ENCODE data around the gene DYNLT4. TPM values are rescaled to one million over a fixed set of nuclear protein-coding genes. Genes with fewer than 3 reads are reported as not detected.

DYNLT4 gene
- total and polyA plus RNA-seq, 2 experiments from 2014 or later = 0.30 to 2.2 TPM

- Histone ChIP-seq H3K79me2 (peaks cover 17% of the 10 kb centered on the region), H3K27me3 (no peaks in the 10 kb centered on the region), H3K9me2 (replicated peaks; ENCODE audit: insufficient read depth) (no peaks in the 10 kb centered on the region), H3K4me3 (no peak overlapping the region), H3K9me3 (ENCODE audit: low read depth) (no peaks in the 10 kb centered on the region), H3K27ac (peak overlapping the region; percentile 100), H2AFZ (no peak overlapping the region), H3K4me1 (ENCODE audit: insufficient read depth) (peaks cover 48% of the 10 kb centered on the region), H3K4me2 (peak overlapping the region; percentile 75), H4K20me1 (ENCODE audit: insufficient read depth, poor library complexity, severe bottlenecking) (no peaks in the 10 kb centered on the region), H3K36me3 (replicated peaks; ENCODE audit: insufficient read depth, low read depth) (no peaks in the 10 kb centered on the region)
- 22% methylated on average over 15 of the region's 16 CpGs for WGBS (ENCODE audit: low lambda C conversion rate, missing lambda C conversion rate)
- no peak for TF ChIP-seq CTCF (IDR thresholded peaks at IDR 0.05; ENCODE audit: poor library complexity)
- TF ChIP-seq EZH2phosphoT487 (IDR thresholded peaks at IDR 0.05; ENCODE audit: low read depth, severe bottlenecking, unreplicated experiment) = no peak
- TF ChIP-seq EZH2 (IDR thresholded peaks at IDR 0.05; ENCODE audit: borderline replicate concordance) = no peak
- DNase-seq (ENCODE audit: low spot score) = peak; percentile 95
Observed at GRCh38 chr1:44807364-44808062, 362 bp upstream of the DYNLT4 start.

- Histone ChIP-seq H3K4me2 (no peak overlapping the region), H3K27ac (peak overlapping the region; percentile 100), H2AFZ (no peak overlapping the region), H3K79me2 (peaks cover 22% of the 10 kb centered on the region), H3K9me3 (ENCODE audit: low read depth) (no peaks in the 10 kb centered on the region), H3K4me1 (ENCODE audit: insufficient read depth) (peaks cover 43% of the 10 kb centered on the region), H3K27me3 (no peaks in the 10 kb centered on the region), H3K4me3 (no peak overlapping the region), H3K36me3 (replicated peaks; ENCODE audit: insufficient read depth, low read depth) (no peaks in the 10 kb centered on the region), H3K9me2 (replicated peaks; ENCODE audit: insufficient read depth) (no peaks in the 10 kb centered on the region), H4K20me1 (ENCODE audit: insufficient read depth, poor library complexity, severe bottlenecking) (no peaks in the 10 kb centered on the region)
- TF ChIP-seq EZH2phosphoT487 (IDR thresholded peaks at IDR 0.05; ENCODE audit: low read depth, severe bottlenecking, unreplicated experiment) = no peak
- TF ChIP-seq EZH2 (IDR thresholded peaks at IDR 0.05; ENCODE audit: borderline replicate concordance) = no peak
- no peak for TF ChIP-seq CTCF (IDR thresholded peaks at IDR 0.05; ENCODE audit: poor library complexity)
- 98% methylated on average over 52 of the region's 70 CpGs for WGBS (ENCODE audit: low lambda C conversion rate, missing lambda C conversion rate)
- peak; percentile 9 for DNase-seq (ENCODE audit: low spot score)
Observed at GRCh38 chr1:44806025-44806703, 987 bp downstream of the DYNLT4 start.

GRCh38 chr1:44805311-44806024 lies 1.7 kb downstream of the DYNLT4 start:
- peak; percentile 6 for DNase-seq (ENCODE audit: low spot score)
- TF ChIP-seq EZH2 (IDR thresholded peaks at IDR 0.05; ENCODE audit: borderline replicate concordance) = no peak
- no peak for TF ChIP-seq CTCF (IDR thresholded peaks at IDR 0.05; ENCODE audit: poor library complexity)
- TF ChIP-seq EZH2phosphoT487 (IDR thresholded peaks at IDR 0.05; ENCODE audit: low read depth, severe bottlenecking, unreplicated experiment) = no peak
- no peak overlapping the region for H3K4me3 ChIP-seq
- WGBS (ENCODE audit: low lambda C conversion rate, missing lambda C conversion rate) = 97% methylated on average over 20 of the region's 20 CpGs
- H3K9me2 ChIP-seq (replicated peaks; ENCODE audit: insufficient read depth) = no peaks in the 10 kb centered on the region
- H3K79me2 ChIP-seq = peaks cover 23% of the 10 kb centered on the region
- no peaks in the 10 kb centered on the region for H3K9me3 ChIP-seq (ENCODE audit: low read depth)
- H3K36me3 ChIP-seq (replicated peaks; ENCODE audit: insufficient read depth, low read depth) = no peaks in the 10 kb centered on the region
- no peak overlapping the region for H3K4me2 ChIP-seq
- H2AFZ ChIP-seq = no peak overlapping the region
- H3K27ac ChIP-seq = no peak overlapping the region
- no peaks in the 10 kb centered on the region for H4K20me1 ChIP-seq (ENCODE audit: insufficient read depth, poor library complexity, severe bottlenecking)
- H3K4me1 ChIP-seq (ENCODE audit: insufficient read depth) = peaks cover 39% of the 10 kb centered on the region
- no peaks in the 10 kb centered on the region for H3K27me3 ChIP-seq
